GM19351 (cell line): ENCODE measurements around the gene ADSL.
A peak's percentile ranks its signal among the peaks of the same experiment; 100 is the strongest.

Experiments used
- ATAC-seq: cut with Tn5 transposase; IDR thresholded peaks from one replicate; pipeline ENCODE4 v1.9.1; 2021; ENCODE audit warnings: mild to moderate bottlenecking, moderate library complexity; ENCODE audit not compliant: unreplicated experiment

The ADSL gene

GRCh38 chr22:40433416-40434090, 87.3 kb downstream of the ADSL start:
- ATAC-seq = no peak

- ATAC-seq = no peak
These were observed 87.8 kb downstream of the ADSL start for GRCh38 chr22:40434106-40434505.

GRCh38 chr22:40434745-40435144, 88.4 kb downstream of the ADSL start:
- no peak for ATAC-seq

GRCh38 chr22:40436505-40437431, 90.5 kb downstream of the ADSL start:
- ATAC-seq = peak; percentile 71
